HG02970 (cell line): ENCODE results near the gene RSPO3.
A peak's percentile ranks its signal among the peaks of the same experiment; 100 is the strongest.

Source experiments
- ATAC-seq: cut with Tn5 transposase; IDR thresholded peaks from one replicate; pipeline ENCODE4 v1.9.1; 2021; ENCODE audit warnings: mild to moderate bottlenecking, moderate library complexity, moderate number of reproducible peaks; ENCODE audit not compliant: unreplicated experiment, low FRiP score

RSPO3 gene

DNA sequence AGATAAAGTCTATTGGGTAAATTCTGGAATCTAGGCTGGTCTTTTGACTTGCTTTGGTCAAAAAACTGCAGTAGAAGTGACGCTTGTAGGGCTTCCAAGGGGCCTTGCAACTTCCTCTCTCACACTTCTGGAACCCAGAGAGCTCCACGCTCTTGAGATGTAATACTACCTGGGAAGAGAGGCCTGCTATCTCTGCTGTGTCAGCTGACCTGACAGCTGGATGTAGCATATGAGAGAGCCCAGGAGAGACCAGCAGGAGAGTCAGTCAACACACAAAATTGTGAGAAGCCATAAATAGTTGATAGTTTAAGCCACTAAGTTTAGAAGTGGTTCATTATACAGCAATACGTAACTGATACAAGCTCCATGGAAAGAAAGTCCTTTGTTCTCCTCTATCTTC, 7.8 kb upstream of the RSPO3 start:
- ATAC-seq, result no peak

GRCh38 chr6:127111526-127111925, 6.9 kb upstream of the RSPO3 start:
- no peak for ATAC-seq

- ATAC-seq, result no peak
Observed at GRCh38 chr6:127114214-127114760, 4.2 kb upstream of the RSPO3 start.

DNA sequence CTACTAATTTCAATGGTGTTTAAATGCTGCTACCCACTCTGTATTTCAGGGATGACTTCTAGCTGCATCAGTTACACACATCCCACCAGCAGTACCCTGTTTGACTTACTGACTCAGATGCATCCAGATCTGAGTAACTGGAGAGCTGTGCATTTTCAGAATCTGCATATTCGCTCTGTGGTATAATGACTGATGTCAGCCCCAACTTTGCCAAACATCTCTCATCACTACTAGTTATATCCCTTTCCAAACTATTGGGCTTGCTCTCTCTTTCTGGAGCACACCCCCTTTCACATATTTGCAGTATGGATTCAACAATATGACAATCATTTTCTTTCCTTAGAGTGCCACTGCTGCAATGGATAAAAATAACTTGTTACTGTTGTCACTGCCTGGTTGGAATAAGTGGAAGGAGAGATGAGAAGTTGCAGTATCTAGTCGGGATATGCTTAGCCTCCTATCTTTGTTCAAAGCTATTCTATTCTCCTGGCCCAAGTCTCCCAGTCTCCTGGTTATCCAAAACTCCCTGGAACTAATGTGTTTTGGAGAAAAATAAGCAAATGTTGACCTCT, 3.3 kb upstream of the RSPO3 start:
- no peak for ATAC-seq

GRCh38 chr6:127115746-127116145, 2.7 kb upstream of the RSPO3 start:
- no peak for ATAC-seq

GRCh38 chr6:127117979-127118297, 533 bp upstream of the RSPO3 start:
- no peak for ATAC-seq

GRCh38 chr6:127119102-127120022, 891 bp downstream of the RSPO3 start:
- peak; percentile 42 for ATAC-seq

GRCh38 chr6:127120023-127120786, 1.7 kb downstream of the RSPO3 start:
- peak; percentile 11 for ATAC-seq

DNA sequence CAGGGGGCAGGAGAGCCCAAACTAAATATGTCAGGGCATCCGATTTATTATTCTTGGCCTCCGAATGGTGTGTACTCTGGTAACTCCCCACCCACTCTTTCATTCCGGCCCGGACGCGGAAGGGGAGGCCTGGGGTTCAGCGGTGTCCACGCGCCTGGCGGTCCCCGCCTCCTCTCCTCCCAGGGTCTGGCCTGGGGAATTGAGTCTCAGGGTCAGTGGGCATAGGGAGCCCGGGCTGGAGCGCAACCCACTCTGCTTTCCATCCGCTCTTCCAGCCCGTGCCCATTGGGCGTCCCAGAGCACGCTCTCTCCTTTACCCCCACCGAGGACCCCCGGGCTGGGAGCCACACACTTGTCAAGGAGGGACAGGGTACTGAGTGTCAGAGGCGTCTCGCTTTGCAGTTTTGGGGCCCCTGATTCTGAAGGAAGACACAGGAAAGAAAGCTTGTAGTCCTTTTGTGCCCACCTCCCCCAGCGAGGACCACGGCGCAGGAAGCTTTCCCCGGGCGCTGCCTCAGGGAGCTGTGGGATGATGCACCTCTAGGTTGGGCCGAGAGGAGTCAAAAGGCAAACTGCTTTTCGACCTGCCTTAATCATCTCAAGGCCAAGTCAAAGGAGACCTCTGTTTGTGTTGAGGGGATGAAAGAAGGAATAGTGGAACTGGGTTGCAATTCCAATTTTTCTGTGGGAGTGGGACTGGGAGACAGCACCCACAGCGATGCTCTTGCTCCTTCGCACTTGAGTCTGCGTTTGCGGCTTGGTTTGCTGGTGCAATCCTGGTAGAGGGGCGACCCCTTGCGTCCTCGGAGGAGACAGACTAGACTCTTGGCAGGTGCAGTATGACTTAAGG, 2.5 kb downstream of the RSPO3 start:
- peak; percentile 65 for ATAC-seq

DNA sequence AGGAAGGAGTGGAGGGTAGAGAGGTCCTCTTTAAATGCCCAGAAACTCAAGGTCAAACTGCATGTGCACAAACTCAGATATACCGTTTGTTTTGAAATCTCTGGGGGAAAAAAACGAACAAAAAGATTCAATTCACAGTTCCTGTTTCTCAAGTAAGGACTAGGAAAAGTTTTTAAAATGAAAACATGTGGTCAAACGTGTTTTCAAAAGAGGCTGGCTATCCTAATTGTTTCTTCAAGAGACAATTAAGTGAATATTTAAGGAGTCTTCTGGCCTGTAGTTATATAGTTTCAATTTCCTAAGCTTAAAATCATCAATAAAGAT, 3.1 kb downstream of the RSPO3 start:
- ATAC-seq, result no peak

DNA sequence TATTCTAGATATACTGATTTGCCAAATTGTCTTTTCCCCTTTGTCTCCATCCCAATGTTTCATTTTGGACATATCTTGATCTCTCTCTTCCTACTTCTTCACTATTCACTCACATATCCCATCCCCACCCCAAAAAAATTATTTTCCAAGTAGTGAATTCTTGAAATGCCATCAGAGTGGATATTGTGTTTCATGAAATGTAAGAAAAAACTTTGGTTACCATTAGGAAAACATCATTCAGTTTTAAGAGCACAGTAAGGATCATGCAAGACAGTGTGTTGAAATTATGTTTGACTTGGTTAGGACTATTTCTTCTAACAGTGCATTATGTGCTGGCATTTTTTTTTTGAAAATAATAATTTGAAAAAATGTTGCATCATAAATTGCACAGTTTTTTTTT, 5.7 kb downstream of the RSPO3 start:
- ATAC-seq, result no peak

DNA sequence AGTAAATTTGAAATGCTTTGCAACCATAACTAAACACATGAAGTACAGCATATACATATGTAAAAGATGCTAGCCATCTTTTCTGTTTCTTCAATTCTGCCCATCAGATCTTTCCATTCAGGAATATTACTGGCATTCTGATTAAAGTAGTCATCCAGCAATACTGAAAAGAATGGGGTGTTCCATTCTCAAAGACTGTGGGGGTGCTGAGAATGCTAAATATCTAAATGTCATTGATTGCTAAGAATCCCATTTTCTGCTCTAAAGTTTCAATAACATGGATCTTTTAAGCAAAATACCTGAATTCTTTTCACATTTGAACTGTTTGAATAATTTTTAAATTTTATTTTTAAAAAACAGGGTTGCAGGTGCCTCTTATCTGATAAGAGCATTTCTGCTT, 6.2 kb downstream of the RSPO3 start:
- no peak for ATAC-seq

DNA sequence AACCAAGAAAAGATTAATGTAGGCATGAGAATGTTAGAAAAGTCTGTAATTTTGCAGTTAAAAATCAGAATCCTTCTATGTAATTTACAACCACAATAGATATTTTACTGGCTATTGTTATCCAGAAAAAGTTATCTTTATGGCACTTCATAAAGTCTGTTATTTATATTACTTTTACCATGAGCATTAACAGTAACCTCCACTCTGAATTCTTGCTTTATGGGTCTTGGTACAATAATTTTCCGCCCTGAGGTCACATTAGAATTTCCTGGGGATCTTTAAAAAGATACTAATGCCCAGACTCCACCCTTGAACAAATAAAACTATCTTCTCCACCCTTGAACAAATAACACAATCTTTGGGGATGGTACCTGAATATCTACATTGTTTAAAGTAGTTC, 9.6 kb downstream of the RSPO3 start:
- ATAC-seq, result no peak

DNA sequence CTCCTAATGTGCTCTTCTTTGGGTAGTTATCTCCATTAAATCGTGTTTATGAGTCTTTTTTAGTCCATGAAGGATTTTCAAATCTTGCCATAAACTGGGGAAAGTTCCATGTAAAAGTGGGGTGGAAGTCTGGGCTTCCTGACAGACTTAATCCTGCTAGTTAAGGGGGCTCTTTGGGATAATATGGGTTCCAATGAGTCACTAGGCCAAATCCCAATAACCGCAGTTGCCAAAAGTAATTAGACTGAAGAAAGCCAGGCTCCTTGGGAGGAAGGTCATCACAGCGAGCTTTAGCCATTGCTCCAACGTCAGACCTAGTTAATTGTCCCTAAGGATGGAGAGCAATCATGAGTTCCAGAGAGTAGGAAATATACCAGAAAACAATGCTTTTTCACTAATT, 10.8 kb downstream of the RSPO3 start:
- ATAC-seq, result no peak

- no peak for ATAC-seq
Observed at GRCh38 chr6:127131275-127131674, 12.8 kb downstream of the RSPO3 start.

- no peak for ATAC-seq
Observed at GRCh38 chr6:127131772-127132376, 13.4 kb downstream of the RSPO3 start.

GRCh38 chr6:127134136-127134535, 15.7 kb downstream of the RSPO3 start:
- ATAC-seq, result no peak

- no peak for ATAC-seq
Observed at GRCh38 chr6:127136786-127137185, 18.3 kb downstream of the RSPO3 start.

DNA sequence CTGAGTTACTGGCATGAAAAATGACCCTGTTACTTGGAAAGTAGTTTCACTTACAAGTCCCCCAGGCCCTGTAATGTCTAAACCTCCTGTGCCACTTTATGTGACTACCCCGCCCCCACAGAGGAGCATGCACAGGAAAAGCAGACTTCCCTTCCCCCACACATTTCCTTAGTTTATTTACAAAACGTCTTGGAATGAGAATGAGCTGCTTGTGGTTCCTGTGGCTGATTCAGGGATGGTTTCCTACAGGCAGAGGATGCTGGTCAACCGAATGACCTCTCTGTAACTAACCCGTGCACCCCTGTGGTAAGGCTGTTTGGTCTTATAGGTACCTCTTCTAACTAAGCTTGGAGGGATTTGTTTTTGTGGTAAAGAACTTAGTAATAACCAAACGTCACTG, 28.5 kb downstream of the RSPO3 start:
- no peak for ATAC-seq

GRCh38 chr6:127147534-127147933, 29.1 kb downstream of the RSPO3 start:
- no peak for ATAC-seq
